ENCODE data around the gene SLC6A17.

SLC6A17 gene

GRCh38 chr1:110135666-110136065 lies 14.6 kb upstream of the SLC6A17 start:
- no peak for DNase-seq

GRCh38 chr1:110136911-110137310 lies 13.4 kb upstream of the SLC6A17 start:
- DNase-seq: no peak

- DNase-seq: no peak
These were observed 11.3 kb upstream of the SLC6A17 start for GRCh38 chr1:110138956-110139355.

GRCh38 chr1:110144366-110144765 lies 5.9 kb upstream of the SLC6A17 start:
- no peak for DNase-seq

GRCh38 chr1:110148961-110149360 lies 1.3 kb upstream of the SLC6A17 start:
- no peak for DNase-seq

- DNase-seq: no peak
These were observed 928 bp downstream of the SLC6A17 start for GRCh38 chr1:110151175-110151669.

- DNase-seq: no peak
These were observed 2.0 kb downstream of the SLC6A17 start for GRCh38 chr1:110152133-110152785.

- DNase-seq: no peak
These were observed 3.2 kb downstream of the SLC6A17 start for GRCh38 chr1:110153407-110153950.

GRCh38 chr1:110155878-110156522 lies 5.7 kb downstream of the SLC6A17 start:
- no peak for DNase-seq

GRCh38 chr1:110158261-110158660 lies 8.0 kb downstream of the SLC6A17 start:
- DNase-seq: no peak

GRCh38 chr1:110159168-110159567 lies 8.9 kb downstream of the SLC6A17 start:
- no peak for DNase-seq

- DNase-seq: no peak
These were observed 10.3 kb downstream of the SLC6A17 start for GRCh38 chr1:110160538-110161100.

GRCh38 chr1:110161165-110161564 lies 10.9 kb downstream of the SLC6A17 start:
- DNase-seq: no peak

GRCh38 chr1:110161849-110162248 lies 11.6 kb downstream of the SLC6A17 start:
- no peak for DNase-seq

GRCh38 chr1:110163591-110163990 lies 13.3 kb downstream of the SLC6A17 start:
- no peak for DNase-seq

- DNase-seq: no peak
These were observed 14.5 kb downstream of the SLC6A17 start for GRCh38 chr1:110164725-110165350.

GRCh38 chr1:110165761-110166231 lies 15.5 kb downstream of the SLC6A17 start:
- no peak for DNase-seq

GRCh38 chr1:110166861-110167260 lies 16.6 kb downstream of the SLC6A17 start:
- no peak for DNase-seq

- DNase-seq: no peak
These were observed 20.8 kb downstream of the SLC6A17 start for GRCh38 chr1:110170766-110171733.

GRCh38 chr1:110172001-110172400 lies 21.7 kb downstream of the SLC6A17 start:
- DNase-seq: no peak

GRCh38 chr1:110173466-110174105 lies 23.3 kb downstream of the SLC6A17 start:
- no peak for DNase-seq

- DNase-seq: no peak
These were observed 24.7 kb downstream of the SLC6A17 start for GRCh38 chr1:110174961-110175360.

Measured in NK-92 treated with Interleukin-12 subunit alpha and Interleukin-12 subunit beta, amount 100 ng/mL, for 24 hours (cell line).